ENCODE data around the gene ZFP91. TPM values are rescaled to one million over a fixed set of nuclear protein-coding genes. Genes with fewer than 3 reads are reported as not detected.
A peak's percentile ranks its signal among the peaks of the same experiment; 100 is the strongest.

ZFP91 gene
- polyA plus RNA-seq, 3 donors = 64.1 to 69.4 (median 64.7) TPM

DNA sequence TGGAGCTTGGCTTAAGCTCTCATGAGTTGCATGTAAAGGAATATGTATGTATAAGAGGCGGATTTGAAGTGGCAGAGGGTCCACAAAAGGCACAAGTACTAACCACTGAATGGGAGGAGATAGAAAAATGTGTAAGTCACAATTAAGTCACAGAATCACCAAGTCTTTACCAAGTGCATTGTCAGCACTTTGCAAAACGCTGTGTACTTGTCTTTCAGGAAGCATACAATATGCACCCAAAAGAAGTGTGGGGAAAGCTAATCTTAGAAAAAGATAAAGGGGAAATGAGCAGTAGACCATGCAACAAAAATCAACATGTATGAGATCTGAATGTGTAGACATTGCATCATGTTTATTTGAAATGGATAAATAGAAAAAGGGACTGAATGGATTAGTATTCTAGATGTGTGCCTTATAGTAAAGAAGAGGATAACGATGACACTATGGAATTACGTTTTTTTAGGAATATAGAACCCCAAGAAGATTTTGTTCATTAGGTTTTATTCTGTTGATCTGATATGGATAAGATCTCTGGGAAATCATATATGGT is 48.1 kb downstream of the ZFP91 start:
- DNase-seq (ENCODE audit: low read depth in 3 of 3, low spot score in 2 of 3) = no peak

DNA sequence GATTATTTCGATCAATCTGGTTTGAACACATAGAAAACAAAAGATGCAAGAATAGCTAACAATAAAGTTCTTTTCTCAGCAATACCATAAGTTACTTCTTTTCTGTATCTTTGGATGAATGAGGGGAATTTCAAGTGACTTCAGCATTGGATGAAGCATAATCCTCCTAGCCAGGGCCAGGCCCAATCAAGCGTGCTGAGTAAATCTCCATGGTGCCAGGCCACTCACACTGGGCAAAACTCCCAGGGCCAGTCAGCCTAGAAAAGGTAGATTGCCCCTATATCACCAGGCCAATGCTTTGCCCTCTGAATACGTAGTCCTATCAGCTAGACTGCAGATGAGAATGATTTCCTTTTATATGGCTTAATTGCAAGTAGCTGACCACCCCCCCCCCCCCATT is 49.6 kb downstream of the ZFP91 start:
- DNase-seq (ENCODE audit: low read depth in 3 of 3, low spot score in 2 of 3) = no peak

DNA sequence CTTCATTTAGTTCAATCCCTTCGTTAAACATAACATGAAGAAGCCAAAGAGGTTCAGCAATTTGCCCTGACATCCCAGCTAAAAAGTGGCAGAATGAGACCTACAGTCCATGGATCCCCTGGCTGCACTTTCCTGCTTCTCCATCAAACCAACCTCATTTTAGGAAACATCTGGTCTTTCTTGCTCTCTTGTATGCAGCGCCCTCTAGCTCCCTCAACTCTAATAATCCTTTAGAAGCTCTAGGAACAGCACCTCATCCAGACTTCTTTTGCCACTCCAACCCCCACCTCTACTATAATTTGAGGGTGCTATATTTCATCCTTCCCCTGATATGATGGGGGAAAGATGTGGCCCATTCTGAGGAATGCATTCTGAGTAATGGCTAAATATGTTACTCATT is 51.0 kb downstream of the ZFP91 start:
- DNase-seq (ENCODE audit: low read depth in 3 of 3, low spot score in 2 of 3) = no peak

DNA sequence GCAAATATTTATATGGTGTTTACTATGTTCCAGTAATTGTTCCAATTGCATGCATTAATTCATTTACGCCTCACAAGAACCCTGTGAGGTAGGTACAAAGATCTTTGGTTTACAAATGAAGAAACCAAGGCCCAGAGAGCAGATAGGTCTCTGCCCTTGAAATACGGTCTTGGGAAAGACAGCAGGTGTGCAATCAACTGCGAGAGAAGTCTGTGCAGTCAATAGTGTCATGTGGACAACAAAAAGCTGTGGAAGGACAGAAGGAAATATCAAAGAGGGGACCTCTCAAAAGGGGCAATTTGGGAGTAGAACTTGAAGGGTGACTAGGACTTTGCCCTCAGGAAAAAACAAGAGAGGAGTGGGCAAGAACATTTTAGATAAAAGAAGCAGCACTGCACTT is 52.5 kb downstream of the ZFP91 start:
- no peak for DNase-seq (ENCODE audit: low read depth in 3 of 3, low spot score in 2 of 3)

DNA sequence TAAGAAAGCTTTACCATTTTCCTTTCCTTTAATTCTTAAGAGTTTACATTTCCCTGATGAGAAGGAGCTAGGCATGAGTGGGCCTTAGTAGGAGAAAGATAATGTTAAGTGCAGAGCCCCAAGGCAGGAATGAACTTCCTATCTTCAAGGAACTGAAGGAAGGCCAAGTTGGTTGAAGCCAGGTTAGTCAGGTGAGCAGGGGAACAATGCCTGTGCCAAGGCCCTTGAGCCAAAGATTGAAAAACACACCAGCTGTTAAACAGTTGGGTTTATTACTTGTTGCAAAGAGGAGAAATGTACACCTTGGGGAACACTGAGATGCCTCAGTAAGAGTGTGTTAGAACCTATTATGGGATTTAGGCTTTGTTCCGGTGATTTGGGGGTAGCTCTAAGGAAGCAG is 53.6 kb downstream of the ZFP91 start:
- no peak for DNase-seq (ENCODE audit: low read depth in 3 of 3, low spot score in 2 of 3)

DNA sequence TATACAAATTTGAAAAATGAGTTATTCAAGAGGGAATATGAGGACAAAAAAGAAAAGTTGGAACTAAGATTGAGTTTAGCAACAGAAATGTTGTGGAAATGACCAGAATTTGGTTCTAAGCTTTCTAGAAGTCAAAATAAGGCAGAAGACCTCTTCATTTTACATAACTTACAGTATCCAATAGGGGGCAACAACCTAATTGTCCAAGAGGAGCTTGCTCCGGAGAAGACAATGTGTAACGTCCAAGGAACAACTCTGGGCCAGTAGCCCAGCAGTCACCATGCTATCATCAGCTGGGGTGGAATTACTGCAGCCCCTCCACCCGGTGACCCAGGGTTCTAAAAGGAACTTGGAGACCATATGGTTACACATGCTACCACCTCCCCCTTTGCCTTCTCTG is 57.7 kb downstream of the ZFP91 start:
- no peak for DNase-seq (ENCODE audit: low read depth in 3 of 3, low spot score in 2 of 3)

DNA sequence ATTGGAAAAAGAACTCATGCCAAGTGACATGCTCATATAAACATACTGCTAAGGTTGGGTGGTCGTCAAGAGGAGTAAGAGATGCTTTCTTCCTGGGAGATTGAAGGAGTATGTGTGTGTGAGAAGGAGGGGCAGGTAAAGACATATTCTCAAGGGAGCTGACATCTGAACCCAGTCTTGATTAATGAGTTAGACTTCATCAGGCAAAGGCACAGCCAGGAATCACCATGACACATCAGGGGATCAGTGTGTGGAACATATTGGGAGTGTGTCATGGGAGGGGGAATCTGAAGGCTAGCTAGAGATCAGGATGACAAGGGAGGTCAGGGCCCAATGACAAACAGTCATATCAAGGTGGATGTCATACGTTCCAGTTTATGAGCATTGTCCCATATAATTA is 58.5 kb downstream of the ZFP91 start:
- DNase-seq (ENCODE audit: low read depth in 3 of 3, low spot score in 2 of 3) = no peak

DNA sequence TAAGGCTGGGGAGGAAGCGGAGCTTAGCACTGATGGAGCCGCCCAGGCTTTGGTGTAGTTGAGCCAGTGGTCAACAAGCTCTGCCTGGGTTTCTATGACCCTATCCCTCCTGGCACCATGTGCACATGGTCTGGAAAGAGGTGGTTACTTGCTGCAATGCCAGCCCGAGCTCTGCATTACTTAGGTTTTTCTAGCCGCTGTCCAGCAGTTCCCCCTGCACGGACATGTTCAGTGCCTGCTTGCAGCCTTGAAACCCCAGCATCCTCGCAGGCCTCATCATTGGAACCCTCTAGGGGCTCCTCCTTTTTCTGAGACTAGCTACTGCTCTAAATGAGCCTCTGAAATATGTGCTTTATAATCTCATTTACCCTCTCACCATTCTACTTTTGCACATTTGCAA is 60.2 kb downstream of the ZFP91 start:
- DNase-seq (ENCODE audit: low read depth in 3 of 3, low spot score in 2 of 3) = no peak

DNA sequence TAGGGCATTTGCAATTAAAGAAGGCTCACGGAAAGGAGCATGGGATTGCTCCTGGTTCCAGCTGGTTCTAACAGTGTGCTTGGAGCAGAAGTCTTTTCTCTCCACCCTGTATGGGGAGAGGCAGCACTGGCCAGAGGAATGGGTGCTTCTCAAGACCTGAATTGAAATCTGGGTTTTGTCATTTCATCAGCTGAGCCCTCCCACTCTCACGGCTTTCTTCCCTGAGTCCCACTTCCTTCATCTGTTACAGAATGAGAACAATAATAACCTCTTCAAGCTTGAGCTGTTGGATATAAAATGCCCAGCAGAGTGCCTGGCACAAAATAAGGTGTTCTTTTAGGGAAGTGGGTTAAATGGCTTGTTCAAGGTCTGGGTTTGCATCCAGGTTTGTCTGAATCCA is 60.8 kb downstream of the ZFP91 start:
- no peak for DNase-seq (ENCODE audit: low read depth in 3 of 3, low spot score in 2 of 3)

DNA sequence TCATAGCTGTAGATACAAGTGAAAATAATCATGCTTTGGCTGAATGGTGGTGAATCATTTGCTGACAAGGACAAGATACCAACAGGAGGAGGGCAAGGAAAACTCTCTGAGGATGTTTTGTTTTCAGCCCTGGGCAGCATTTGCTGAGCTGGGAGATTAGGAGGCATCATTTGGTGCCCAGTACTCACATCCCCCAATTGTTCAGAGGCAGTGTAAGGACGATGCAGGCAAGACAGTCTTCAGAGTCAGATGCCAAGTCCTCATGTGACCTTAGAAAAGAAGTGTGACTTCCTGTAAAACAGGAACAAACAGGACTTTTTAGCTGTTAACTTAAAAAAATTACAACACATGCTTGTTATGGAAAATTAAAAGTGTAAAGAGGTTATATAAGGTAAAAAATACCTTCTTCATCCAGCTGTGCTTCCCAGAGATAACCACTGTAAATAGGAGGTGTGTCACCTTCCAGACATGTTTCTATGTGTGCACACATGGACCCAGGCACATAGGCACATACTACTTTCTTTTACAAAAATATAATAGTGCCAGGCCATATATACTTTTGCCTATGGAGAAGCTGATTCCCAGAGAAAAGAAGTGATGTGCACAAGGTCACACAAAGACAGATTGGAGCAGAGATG is 61.6 kb downstream of the ZFP91 start:
- no peak for DNase-seq (ENCODE audit: low read depth in 3 of 3, low spot score in 2 of 3)

DNA sequence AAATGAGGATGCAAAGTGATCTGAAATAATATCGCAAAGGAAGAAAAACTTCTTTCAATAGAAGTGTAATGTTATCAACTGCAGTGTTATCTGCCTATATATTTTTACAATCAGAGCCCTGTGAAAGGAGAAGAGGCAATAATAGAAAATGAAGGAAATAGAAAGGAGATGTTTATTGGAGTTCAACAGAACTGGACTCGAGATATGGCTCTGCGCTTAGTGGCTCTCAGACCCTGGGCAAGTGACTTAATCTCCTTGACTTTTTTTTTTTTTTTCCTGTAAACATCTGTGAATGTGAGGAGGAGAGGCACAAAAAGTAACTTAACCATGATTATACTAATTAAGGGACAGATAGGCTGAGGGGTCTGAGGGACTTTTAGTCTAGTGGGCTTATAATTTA is 62.5 kb downstream of the ZFP91 start:
- no peak for DNase-seq (ENCODE audit: low read depth in 3 of 3, low spot score in 2 of 3)

DNA sequence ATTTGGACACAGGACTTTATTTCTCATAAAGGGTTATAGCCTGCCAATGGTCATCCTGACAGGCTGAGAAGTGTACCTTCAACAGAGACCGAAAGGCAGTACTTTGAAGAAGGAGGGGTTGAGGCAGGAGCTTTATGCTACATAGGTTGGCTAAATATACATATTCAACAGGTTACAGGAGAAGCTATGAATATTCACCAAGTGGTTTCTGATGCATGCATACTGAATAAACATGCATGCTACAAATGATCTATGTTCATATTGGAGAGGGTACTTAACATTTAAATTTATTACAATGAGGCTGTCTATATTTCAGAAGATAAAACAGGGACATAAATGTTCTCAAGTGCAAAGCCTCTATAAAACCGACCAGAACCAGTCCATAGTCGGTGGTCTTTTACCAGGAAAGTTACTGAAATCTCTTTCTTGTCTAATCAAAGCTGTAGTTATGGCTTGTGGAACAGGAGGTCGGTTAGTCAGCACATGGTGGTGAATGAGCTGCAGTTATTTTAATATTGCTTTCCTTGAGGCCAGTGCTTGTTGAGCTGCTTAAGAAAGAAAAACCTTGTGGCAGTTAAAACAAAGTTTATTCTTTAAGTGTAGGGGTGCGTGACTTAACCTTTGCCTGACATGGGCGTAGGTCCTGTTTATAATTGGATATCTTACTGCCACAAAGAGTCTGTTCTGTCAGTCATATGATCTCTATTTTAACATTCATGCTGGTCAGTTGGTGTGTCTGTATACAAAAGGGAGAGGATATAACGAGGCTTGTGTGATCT is 63.1 kb downstream of the ZFP91 start:
- DNase-seq (ENCODE audit: low read depth in 3 of 3, low spot score in 2 of 3) = no peak

DNA sequence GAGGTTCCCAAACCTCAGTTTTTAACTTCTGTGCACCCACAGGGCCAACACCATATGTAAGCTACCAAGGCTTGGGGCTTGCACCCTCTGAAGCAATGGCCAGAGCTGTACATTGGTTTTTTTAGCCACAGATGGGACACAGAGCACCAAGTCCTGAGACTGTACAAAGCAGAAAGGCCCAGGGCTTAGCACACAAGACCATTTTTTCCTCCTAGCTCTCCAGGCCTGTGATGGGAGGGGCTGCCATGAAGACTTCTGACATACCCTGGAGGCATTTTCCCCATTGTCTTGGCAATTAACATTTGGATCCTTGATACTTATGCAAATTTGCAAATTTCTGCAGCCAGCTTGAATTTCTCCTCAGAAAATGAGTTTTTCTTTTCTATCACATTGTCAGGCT is 67.0 kb downstream of the ZFP91 start:
- DNase-seq (ENCODE audit: low read depth in 3 of 3, low spot score in 2 of 3) = no peak

DNA sequence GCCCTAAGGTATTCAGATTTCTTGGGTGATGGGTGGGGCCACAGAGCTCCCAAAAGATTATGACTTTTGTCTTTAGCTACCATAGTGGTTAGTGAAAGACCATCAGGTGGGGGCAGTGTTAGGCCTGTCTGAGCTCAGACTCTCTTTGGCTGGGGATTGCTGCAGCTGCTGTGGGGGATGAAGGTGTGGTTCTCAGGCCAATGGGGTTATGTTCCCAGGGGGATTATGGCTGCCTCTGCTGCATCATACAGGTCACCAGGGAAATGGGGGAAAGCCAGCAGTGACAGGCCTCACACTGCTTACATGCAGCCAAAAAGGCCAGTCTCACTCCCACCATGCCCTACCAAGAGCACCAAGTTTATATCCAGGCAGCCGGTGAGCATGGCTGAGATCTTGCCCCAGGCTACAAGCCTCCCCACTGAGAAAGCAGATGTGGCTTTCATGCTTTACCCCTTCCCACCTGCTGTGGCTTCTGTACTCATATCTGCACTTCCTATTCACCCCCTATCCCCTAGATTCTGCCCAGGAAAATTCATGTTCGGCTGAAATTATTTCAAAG is 68.4 kb downstream of the ZFP91 start:
- DNase-seq (ENCODE audit: low read depth in 3 of 3, low spot score in 2 of 3) = no peak

DNA sequence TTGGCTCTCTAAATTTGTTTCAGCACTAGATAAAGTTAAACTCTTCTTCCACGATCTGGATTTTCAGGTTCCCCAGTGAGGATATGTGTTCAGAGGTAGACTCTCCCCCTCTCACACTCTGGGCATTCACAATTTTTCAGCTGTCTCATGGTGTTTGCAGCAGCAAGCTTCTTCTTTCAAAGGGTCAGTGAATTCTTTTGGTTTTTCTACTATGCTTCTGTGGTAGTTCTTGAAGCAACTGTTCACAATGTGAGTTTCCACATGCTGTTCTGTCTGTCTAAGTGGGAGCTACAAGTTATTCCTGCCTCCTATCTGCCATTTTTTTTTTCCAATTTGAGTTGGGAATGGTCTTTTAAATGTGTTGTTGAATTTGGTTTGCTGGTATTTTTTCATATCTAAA is 69.0 kb downstream of the ZFP91 start:
- DNase-seq (ENCODE audit: low read depth in 3 of 3, low spot score in 2 of 3) = no peak

DNA sequence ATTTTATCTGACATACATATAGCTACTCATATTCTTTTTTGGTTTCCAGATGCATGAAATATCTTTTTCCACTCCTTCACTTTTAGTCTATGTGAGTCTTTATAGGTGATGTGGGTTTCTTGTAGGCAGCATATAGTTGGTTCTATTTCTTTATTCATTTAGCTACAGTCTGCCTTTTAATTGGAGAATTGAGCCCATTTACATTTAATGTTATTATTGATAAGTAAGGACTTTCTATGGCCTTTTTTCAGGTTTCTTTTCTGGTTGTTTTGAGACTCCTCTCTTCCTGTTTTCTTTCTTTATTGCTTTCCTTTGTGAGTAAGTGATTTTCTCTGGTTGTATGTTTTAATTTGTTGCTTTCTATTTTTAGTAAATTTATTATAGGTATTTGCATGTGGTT is 70.8 kb downstream of the ZFP91 start:
- no peak for DNase-seq (ENCODE audit: low read depth in 3 of 3, low spot score in 2 of 3)

DNA sequence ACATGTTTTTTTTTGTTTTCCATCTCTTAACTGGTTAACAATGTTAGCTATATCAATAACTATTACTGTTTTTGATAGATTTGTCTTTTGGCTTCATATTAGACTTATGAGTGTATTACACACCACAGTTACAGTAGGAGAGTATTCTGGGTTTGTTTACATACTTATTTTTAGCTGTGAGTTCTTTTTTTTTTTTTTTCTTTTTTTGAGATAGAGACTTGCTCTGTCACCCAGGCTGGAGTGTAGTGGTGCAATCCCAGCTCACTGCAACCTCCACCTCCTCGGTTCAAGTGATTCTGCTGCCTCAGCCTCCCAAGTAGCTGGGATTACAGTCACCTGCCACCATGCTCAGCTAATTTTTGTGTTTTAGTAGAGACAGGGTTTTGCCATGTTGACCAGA is 71.6 kb downstream of the ZFP91 start:
- DNase-seq (ENCODE audit: low read depth in 3 of 3, low spot score in 2 of 3) = no peak

DNA sequence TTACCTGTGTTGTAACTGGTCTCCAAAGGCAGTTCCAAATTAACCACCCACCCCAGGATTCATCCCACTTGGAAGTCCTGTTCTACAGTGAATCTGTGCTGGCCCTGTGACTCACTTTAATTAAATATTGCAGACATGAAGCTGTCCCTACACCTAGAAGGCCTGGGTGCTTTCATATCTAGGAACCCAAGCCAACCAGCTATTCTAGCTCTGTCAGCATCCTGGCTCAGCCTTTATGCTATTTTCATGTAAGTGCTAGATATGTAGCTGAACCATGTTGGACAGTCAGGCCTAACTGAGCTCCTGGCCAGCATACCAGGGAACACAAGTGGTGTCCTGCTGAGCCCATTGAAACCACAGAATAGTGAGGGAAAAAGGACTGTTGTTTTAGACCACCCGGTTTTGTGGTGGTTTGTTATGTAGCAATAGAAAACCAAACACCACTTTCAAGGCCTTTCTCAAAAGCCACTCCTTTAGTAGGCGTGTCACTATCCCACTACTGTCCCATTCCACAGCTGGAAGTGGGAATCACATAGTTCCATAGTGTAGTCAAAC is 73.9 kb downstream of the ZFP91 start:
- DNase-seq (ENCODE audit: low read depth in 3 of 3, low spot score in 2 of 3) = no peak

DNA sequence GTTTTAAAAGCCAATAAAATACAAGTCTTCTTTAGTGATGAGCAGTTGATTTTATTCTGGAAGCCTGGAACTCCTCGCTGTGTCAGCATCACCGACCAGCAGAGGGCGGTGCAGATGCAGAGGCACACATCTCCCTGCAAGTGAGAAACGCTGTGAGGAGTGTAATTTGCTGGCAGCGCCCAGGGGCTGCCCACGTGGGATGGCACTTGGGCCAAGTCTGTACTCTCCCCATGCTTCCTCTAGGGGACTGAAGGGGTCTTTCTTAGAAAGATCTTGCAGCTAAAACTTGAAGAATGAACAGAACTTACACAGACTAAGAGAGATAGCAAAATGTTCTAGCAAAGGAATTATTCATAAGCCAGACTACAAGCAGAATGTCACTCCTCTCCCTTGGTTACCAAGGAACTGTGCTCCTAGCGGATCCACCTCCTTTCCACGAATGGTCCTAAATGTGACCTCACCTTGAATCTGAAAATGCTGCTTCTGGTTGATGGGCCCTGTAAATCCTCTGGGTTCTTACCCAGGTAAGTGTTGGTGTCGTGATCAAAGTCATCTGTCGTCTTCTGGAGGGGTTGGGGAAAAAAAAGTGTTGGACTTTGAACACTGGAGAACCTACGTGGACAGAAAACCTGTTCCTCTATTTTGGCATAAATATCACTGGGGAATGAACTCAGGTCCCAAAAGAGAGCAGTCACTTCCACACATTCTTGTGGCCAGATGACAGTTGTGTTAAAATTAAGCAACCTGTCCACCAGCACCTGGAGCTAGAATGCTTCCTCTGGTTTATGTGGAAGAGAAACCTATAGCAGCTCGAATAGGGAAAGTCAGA is 75.4 kb downstream of the ZFP91 start:
- DNase-seq (ENCODE audit: low read depth in 3 of 3, low spot score in 2 of 3) = peak; percentile 43 to 56 (median 46)

DNA sequence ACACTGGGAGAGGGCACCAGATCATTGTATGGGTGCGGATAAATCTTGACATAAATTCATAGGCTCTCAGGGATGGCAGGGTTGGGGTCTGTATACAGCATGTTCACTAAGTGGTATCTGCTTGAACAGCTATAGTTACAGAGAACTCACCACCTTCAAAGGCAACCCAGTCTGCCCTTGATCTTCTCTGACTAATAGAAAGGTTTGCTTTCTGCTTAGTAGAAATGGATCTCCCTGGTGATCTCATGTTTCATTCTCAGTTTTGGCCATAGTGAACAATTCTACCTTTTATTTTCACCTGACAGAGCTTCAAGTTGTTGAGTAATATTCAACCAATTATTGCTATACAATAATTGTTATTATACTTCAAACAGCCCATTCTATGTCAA is 76.0 kb downstream of the ZFP91 start:
- no peak for DNase-seq (ENCODE audit: low read depth in 3 of 3, low spot score in 2 of 3)

DNA sequence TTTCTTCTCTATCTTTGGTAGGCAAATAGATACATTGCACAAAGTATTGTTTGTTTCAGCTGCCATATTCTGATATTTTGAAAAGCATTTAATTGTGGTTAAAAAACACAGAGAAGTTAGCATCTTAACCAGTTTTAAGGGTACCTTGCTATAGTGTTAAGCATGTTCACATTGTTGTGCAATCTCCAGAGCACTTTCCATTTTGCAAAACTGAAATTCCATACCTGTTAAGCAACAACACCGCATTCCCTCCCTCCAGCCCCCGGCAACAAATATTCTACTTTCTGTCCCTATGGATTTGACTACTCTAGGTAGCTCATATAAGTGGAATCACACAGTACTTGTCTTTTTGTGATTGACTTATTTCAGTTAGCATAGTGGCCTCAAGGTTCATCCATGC is 77.5 kb downstream of the ZFP91 start:
- DNase-seq (ENCODE audit: low read depth in 3 of 3, low spot score in 2 of 3) = no peak
